ENCODE measurements around the gene CYFIP2.

Gene CYFIP2

GRCh38 chr5:157362012-157362411, 96.1 kb downstream of the CYFIP2 start:
- no peak for DNase-seq

- DNase-seq: no peak
These were observed 96.6 kb downstream of the CYFIP2 start for GRCh38 chr5:157362502-157362901.

- no peak for DNase-seq
These were observed 97.1 kb downstream of the CYFIP2 start for GRCh38 chr5:157362982-157363381.

- DNase-seq: no peak
These were observed 99.8 kb downstream of the CYFIP2 start for GRCh38 chr5:157365732-157366131.

- DNase-seq: no peak
These were observed 101.1 kb downstream of the CYFIP2 start for GRCh38 chr5:157366741-157367674.

GRCh38 chr5:157369507-157369906, 103.6 kb downstream of the CYFIP2 start:
- DNase-seq: no peak

- no peak for DNase-seq
These were observed 105.0 kb downstream of the CYFIP2 start for GRCh38 chr5:157370967-157371366.

- DNase-seq: no peak
These were observed 105.9 kb downstream of the CYFIP2 start for GRCh38 chr5:157371655-157372471.

GRCh38 chr5:157372472-157372822, 106.5 kb downstream of the CYFIP2 start:
- no peak for DNase-seq

- no peak for DNase-seq
These were observed 112.6 kb downstream of the CYFIP2 start for GRCh38 chr5:157378509-157378908.

- no peak for DNase-seq
These were observed 114.1 kb downstream of the CYFIP2 start for GRCh38 chr5:157379983-157380382.

- DNase-seq: no peak
These were observed 115.8 kb downstream of the CYFIP2 start for GRCh38 chr5:157381746-157382145.

GRCh38 chr5:157382996-157383800, 117.3 kb downstream of the CYFIP2 start:
- DNase-seq: no peak

GRCh38 chr5:157384971-157385709, 119.2 kb downstream of the CYFIP2 start:
- no peak for DNase-seq

GRCh38 chr5:157387041-157387563, 121.2 kb downstream of the CYFIP2 start:
- no peak for DNase-seq

GRCh38 chr5:157387683-157388093, 121.8 kb downstream of the CYFIP2 start:
- DNase-seq: no peak

GRCh38 chr5:157388111-157388710, 122.3 kb downstream of the CYFIP2 start:
- DNase-seq: no peak

GRCh38 chr5:157389103-157389502, 123.2 kb downstream of the CYFIP2 start:
- DNase-seq: no peak

GRCh38 chr5:157390133-157390532, 124.2 kb downstream of the CYFIP2 start:
- peak; percentile 3 for DNase-seq

GRCh38 chr5:157390551-157391297, 124.8 kb downstream of the CYFIP2 start:
- peak; percentile 87 for DNase-seq

GRCh38 chr5:157398305-157398704, 132.4 kb downstream of the CYFIP2 start:
- DNase-seq: no peak
